IMR-90 (cell line): Measurements from ENCODE around the gene EHBP1.

ENCODE experiments used
- BHLHE40 ChIP-seq: fragments of 150-350 bp; IDR thresholded peaks from 2 replicates; pipeline ENCODE4 v1.6.1; 2016; ENCODE audit warnings: mild to moderate bottlenecking, low read depth, low read length
- CEBPB ChIP-seq: IDR thresholded peaks from 2 replicates; pipeline ENCODE4 v1.6.1; 2012; ENCODE audit warnings: low read depth, low read length, improper control_type of control experiment
- CHD1 ChIP-seq: IDR thresholded peaks from 2 replicates; pipeline ENCODE4 v1.6.1; 2012; ENCODE audit warnings: low read depth, low read length, improper control_type of control experiment
- CTCF ChIP-seq: conservative IDR thresholded peaks from 2 replicates; pipeline ENCODE4 v1.5.1; 2012; ENCODE audit warnings: mild to moderate bottlenecking, low read depth, low read length, improper control_type of control experiment
- MXI1 ChIP-seq: IDR thresholded peaks from 2 replicates; pipeline ENCODE4 v1.6.1; 2012; ENCODE audit warnings: low read depth, mild to moderate bottlenecking, low read length, moderate library complexity, borderline replicate concordance
- POLR2A ChIP-seq: IDR thresholded peaks from 2 replicates; pipeline ENCODE4 v1.6.1; 2012; ENCODE audit warnings: mild to moderate bottlenecking, low read depth, low read length
- USF2 ChIP-seq: fragments of 150-350 bp; IDR thresholded peaks from 2 replicates; pipeline ENCODE4 v1.6.1; 2017; ENCODE audit warnings: mild to moderate bottlenecking, antibody characterized with exemption, low read length, low read depth

- TF ChIP-seq CTCF, result no peak
- no peak for TF ChIP-seq USF2
- no peak for TF ChIP-seq CHD1
- no peak for TF ChIP-seq MXI1
- no peak for TF ChIP-seq POLR2A
- TF ChIP-seq CEBPB, result no peak
- TF ChIP-seq BHLHE40, result no peak
Observed at GRCh38 chr2:63034526-63034925, 329.0 kb downstream of the EHBP1 start.
